Parathyroid adenoma (tissue), 2 donors: ENCODE results near the gene ENOX2.

Experiments used
- H2AFZ ChIP-seq: fragments of 300-600 bp; sonication (generic); one replicate; pipeline ENCODE4 v1.7.0; 2017; ENCODE audit warnings: antibody characterized with exemption, mild to moderate bottlenecking
- H3K27ac ChIP-seq: fragments of 300-600 bp; sonication (generic); one replicate; pipeline ENCODE4 v1.7.0; 2017
- H3K27me3 ChIP-seq: fragments of 300-600 bp; sonication (generic); one replicate; pipeline ENCODE4 v1.7.0; 2017; ENCODE audit warnings: low read length; ENCODE audit not compliant: control insufficient read depth, insufficient read depth
- H3K36me3 ChIP-seq: fragments of 300-600 bp; sonication (generic); one replicate; pipeline ENCODE4 v1.7.0; 2017; ENCODE audit warnings: low read length; ENCODE audit not compliant: control insufficient read depth, insufficient read depth
- H3K4me1 ChIP-seq: fragments of 300-600 bp; sonication (generic); one replicate; pipeline ENCODE4 v1.7.0; 2017; ENCODE audit warnings: control low read depth
- H3K4me2 ChIP-seq: fragments of 300-600 bp; sonication (generic); one replicate; pipeline ENCODE4 v1.7.0; 2017; ENCODE audit warnings: low read length
- H3K4me3 ChIP-seq: fragments of 300-600 bp; sonication (generic); one replicate; pipeline ENCODE4 v1.7.0; 2017; ENCODE audit warnings: low read depth, low read length
- H3K79me2 ChIP-seq: fragments of 300-600 bp; sonication (generic); one replicate; pipeline ENCODE4 v1.7.0; 2017; ENCODE audit warnings: control low read depth
- H3K9ac ChIP-seq: fragments of 300-600 bp; sonication (generic); one replicate; pipeline ENCODE4 v1.7.0; 2017; ENCODE audit warnings: mild to moderate bottlenecking
- H3K9me3 ChIP-seq: fragments of 300-600 bp; sonication (generic); one replicate; pipeline ENCODE4 v1.7.0; 2017; ENCODE audit warnings: low read length; ENCODE audit not compliant: control insufficient read depth
- CTCF ChIP-seq: fragments of 300-600 bp; sonication (generic); IDR thresholded peaks from one replicate; pipeline ENCODE4 v1.7.0; 2017; ENCODE audit warnings: antibody characterized with exemption, mild to moderate bottlenecking
- donor health status: primary hyperparathyroidism.

ENOX2 gene

DNA sequence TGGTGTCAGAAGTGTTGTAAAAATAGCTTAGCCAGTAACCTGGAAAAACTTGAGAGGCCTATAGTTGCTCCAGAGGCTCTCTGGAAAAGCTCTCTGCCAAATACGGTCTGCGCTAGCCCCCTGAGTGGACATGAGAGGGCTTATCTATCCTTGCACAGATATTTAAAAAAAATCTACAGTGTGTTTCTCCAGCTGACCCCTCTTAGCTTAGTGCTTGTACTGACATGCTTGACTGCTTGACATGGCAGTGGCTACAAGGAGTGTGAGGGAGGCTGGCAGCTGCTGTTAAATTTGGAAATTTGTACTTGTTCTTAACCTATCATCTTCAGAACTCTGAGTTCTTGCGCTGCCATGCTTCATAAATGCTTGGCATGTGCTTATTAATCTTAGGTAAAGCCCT is 272.0 kb downstream of the ENOX2 start:
- Histone ChIP-seq H3K4me1 (no peaks in the 10 kb centered on the region), H3K4me2 (no peak overlapping the region), H2AFZ (no peak overlapping the region), H3K9ac (no peak overlapping the region), H3K4me3 (no peak overlapping the region), H3K27ac (no peak overlapping the region), H3K36me3 (no peaks in the 10 kb centered on the region), H3K9me3 (no peaks in the 10 kb centered on the region), H3K79me2 (no peaks in the 10 kb centered on the region), H3K27me3 (no peaks in the 10 kb centered on the region)
- TF ChIP-seq CTCF = no peak

DNA sequence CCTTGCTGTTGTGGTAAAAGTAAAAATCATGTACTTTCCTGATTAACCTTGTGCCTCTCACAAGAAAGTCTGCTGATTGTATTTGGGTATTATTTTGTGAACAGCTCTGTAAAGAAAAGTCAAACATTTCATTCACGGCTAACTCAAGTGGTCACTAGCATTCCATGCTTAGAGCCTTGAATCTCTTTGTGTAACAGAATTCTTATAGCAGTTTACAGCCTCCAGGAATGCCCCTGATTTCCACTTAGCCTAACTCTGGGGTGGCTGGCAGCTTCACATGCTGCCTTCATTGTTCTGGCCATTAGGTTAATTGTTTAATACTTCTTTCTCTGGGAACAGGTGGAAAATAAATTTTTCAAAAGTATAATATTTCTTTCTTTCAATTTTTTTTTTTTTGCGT is 274.5 kb downstream of the ENOX2 start:
- no peak overlapping the region for H3K4me2 ChIP-seq
- no peaks in the 10 kb centered on the region for H3K36me3 ChIP-seq
- no peak for TF ChIP-seq CTCF
- no peaks in the 10 kb centered on the region for H3K27me3 ChIP-seq
- no peak overlapping the region for H3K9ac ChIP-seq
- H2AFZ ChIP-seq = no peak overlapping the region
- no peak overlapping the region for H3K4me3 ChIP-seq
- no peaks in the 10 kb centered on the region for H3K9me3 ChIP-seq
- H3K79me2 ChIP-seq = no peaks in the 10 kb centered on the region
- no peaks in the 10 kb centered on the region for H3K4me1 ChIP-seq
- no peak overlapping the region for H3K27ac ChIP-seq

DNA sequence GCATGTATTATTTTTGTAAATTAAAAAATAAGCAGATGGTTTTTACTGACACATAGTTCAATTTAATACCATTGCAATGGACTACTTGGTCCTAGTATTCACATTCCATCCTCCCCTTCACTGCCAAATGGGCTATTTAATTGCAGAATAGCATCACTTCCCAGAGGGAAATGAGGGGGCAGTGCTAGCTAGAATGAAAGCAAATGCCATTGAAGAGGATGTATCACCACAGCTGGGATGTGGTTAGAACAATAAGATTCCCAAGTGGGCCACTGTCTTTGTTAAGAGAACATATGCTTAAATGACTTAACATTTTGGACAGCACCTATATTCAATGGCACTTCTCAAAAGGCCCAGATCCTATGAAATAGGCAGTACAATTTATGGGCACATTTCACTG is 276.5 kb downstream of the ENOX2 start:
- no peak overlapping the region for H3K4me2 ChIP-seq

DNA sequence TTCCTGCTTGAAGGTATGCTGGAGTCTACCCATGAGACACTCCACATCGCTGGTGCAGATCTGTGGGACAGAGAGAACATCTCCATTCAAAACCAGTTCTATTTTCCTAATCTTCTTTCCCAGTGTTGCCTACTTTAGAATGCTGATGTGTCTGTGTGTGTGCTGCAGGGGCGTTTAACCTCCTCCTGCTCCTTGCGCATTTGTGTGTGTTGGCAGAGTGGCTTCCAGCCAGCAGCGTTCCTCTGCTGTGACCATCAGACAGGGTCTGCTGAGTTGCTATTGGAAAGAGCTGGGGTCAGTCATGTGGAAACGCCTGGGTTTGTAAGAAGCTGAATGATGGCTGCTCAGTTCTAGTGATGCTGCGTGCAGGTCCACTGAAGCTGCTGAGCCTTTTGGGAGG is 277.6 kb downstream of the ENOX2 start:
- Histone ChIP-seq H3K9me3 (no peaks in the 10 kb centered on the region), H3K4me2 (no peak overlapping the region), H3K27me3 (no peaks in the 10 kb centered on the region), H3K9ac (no peak overlapping the region), H3K4me1 (no peaks in the 10 kb centered on the region), H3K27ac (no peak overlapping the region), H3K4me3 (no peak overlapping the region), H3K36me3 (no peaks in the 10 kb centered on the region), H2AFZ (no peak overlapping the region), H3K79me2 (no peaks in the 10 kb centered on the region)
- no peak for TF ChIP-seq CTCF

More for the DNA sequence above, 276.5 kb downstream of the ENOX2 start:
- H3K36me3 ChIP-seq = no peaks in the 10 kb centered on the region
- no peak overlapping the region for H3K4me3 ChIP-seq
- H3K27ac ChIP-seq = no peak overlapping the region
- no peaks in the 10 kb centered on the region for H3K9me3 ChIP-seq
- TF ChIP-seq CTCF = no peak
- H3K79me2 ChIP-seq = no peaks in the 10 kb centered on the region
- no peak overlapping the region for H2AFZ ChIP-seq
- H3K4me1 ChIP-seq = no peaks in the 10 kb centered on the region
- H3K9ac ChIP-seq = no peak overlapping the region
- no peaks in the 10 kb centered on the region for H3K27me3 ChIP-seq

DNA sequence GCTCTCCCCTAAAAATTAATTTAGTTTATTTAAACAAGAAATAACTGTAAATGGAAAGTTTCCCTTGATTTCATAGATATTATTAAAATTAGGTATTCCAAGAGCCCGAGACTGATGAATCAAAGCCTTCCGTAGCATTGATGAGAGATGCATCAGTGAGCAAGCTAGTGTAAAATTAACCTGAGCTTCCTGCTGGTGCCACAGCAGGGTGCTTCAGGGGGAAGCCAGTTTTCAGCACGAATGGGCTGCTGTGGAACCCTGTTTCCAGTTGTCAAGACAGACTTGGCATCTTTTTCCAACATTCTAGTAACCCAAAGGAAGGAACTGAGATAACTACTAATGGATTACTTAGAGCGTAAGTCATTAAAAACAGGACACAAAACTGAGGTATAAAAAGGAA is 279.5 kb downstream of the ENOX2 start:
- Histone ChIP-seq H3K4me1 (no peaks in the 10 kb centered on the region), H3K36me3 (no peaks in the 10 kb centered on the region), H3K9me3 (no peaks in the 10 kb centered on the region), H3K4me3 (no peak overlapping the region), H3K27me3 (no peaks in the 10 kb centered on the region), H3K4me2 (no peak overlapping the region), H3K79me2 (no peaks in the 10 kb centered on the region), H3K27ac (no peak overlapping the region), H3K9ac (no peak overlapping the region), H2AFZ (no peak overlapping the region)
- TF ChIP-seq CTCF = no peak
